ENCODE results near the gene ACTR10. TPM values are rescaled to one million over a fixed set of nuclear protein-coding genes. Genes with fewer than 3 reads are reported as not detected.

Gene ACTR10
- total RNA-seq, 1 experiment from 2014 or later, result 40.9 TPM

DNA sequence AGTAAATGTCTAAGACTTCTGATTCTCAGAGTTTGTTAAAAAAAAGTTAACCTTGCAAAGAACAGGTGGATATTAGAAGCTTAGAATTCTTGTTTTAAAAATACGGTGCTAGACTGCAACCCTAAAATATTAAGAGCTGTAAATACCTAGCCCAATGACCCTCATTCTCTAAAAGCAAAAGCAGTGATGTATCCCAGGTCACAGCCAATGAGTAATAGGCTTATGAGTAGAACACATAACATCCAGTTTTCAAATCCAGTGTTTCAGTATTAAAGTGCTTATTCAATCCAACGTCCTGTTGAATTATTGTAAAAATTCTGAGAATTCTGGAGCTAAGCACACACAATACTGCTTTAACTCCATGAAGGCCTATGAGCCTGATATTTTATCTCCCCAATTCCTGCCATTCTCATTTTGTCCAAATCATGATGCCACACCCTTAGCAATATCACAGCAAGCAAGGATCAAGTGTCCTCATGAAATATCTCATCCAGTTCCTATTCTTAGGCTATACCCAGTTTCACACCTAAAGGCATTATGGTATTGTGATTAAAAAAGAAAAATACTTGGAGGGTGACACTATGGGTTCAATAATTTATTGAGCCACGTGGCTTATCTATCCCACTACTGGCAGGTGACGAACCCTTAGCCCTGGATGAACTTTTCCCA, 83.1 kb downstream of the ACTR10 start:
- DNase-seq, result no peak
- H3K4me3 ChIP-seq (ENCODE audit: insufficient read depth, low read depth, low read length), result no peak overlapping the region
- no peaks in the 10 kb centered on the region for H3K27me3 ChIP-seq (ENCODE audit: control insufficient read depth, insufficient read depth, low read length)
- H3K36me3 ChIP-seq (replicated peaks; ENCODE audit: control insufficient read depth, insufficient read depth, low read length), result peaks cover 13% of the 10 kb centered on the region

DNA sequence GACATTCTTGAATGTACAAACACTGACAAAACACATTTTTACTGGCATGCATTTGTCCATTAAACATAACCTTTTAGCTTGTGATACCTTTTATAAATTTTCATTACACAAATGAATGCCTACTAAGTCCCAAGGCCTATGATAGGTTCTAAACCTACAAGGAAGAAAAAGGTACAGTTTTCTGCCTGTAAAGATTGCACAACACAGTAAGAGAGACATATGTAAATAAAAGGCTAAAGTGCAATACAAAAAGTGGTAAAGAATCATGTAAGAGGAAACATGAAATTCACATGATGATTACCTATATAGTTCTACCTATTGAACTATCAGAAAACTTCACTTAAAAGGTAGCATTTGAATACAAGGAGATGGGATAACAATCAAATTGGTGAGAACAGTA, 83.8 kb downstream of the ACTR10 start:
- Histone ChIP-seq H3K4me3 (ENCODE audit: insufficient read depth, low read depth, low read length) (no peak overlapping the region), H3K36me3 (replicated peaks; ENCODE audit: control insufficient read depth, insufficient read depth, low read length) (peaks cover 13% of the 10 kb centered on the region)

GRCh38 chr14:58285132-58285531, 85.2 kb downstream of the ACTR10 start:
- Histone ChIP-seq H3K27me3 (ENCODE audit: control insufficient read depth, insufficient read depth, low read length) (no peaks in the 10 kb centered on the region), H3K4me3 (ENCODE audit: insufficient read depth, low read depth, low read length) (no peak overlapping the region), H3K36me3 (replicated peaks; ENCODE audit: control insufficient read depth, insufficient read depth, low read length) (peaks cover 15% of the 10 kb centered on the region)
- no peak for DNase-seq

More for the DNA sequence above, 83.8 kb downstream of the ACTR10 start:
- no peak for DNase-seq
- H3K27me3 ChIP-seq (ENCODE audit: control insufficient read depth, insufficient read depth, low read length), result no peaks in the 10 kb centered on the region

Other genes with a start within 250 kb of the ACTR10 start
- gene ARMH4, start 47.9 kb upstream of the ACTR10 start, total RNA-seq (2014; rRNA removed; shearing (Covaris generic)), result 2.4 and 2.9 TPM in 2 replicates
- 132 and 136 TPM in 2 replicates for gene PSMA3, start 44.7 kb downstream of the ACTR10 start, total RNA-seq (2014; rRNA removed; shearing (Covaris generic))
- 3.5 and 5.9 TPM in 2 replicates for gene ARID4A, start 98.4 kb downstream of the ACTR10 start, total RNA-seq (2014; rRNA removed; shearing (Covaris generic))
- gene TOMM20L, start 195.8 kb downstream of the ACTR10 start, total RNA-seq (2014; rRNA removed; shearing (Covaris generic)), result not detected in 2 replicates
- 41.5 and 54.5 TPM in 2 replicates for gene TIMM9, start 227.4 kb downstream of the ACTR10 start, total RNA-seq (2014; rRNA removed; shearing (Covaris generic))
- 20.4 and 30.9 TPM in 2 replicates for gene KIAA0586, start 227.6 kb downstream of the ACTR10 start, total RNA-seq (2014; rRNA removed; shearing (Covaris generic))